GM08714 (cell line): ENCODE results near the gene GMPR.

ENCODE experiments used
- H3K4me3 ChIP-seq: fragments of 200-500 bp; sonication (Bioruptor generic); 2 replicates; pipeline ENCODE4 v1.5.1; 2014; ENCODE audit warnings: mild to moderate bottlenecking, low read length, inconsistent platforms
- ZNF274 ChIP-seq: IDR thresholded peaks from 2 replicates; pipeline ENCODE4 v1.6.1; 2012; ENCODE audit warnings: mild to moderate bottlenecking, low read depth, low read length

The GMPR gene

GRCh38 chr6:16238057-16238962 lies at the start of gene GMPR:
GMPR (plus strand) TSS chr6:16238587; CDS start chr6:16238694, 107 bp downstream.
- TF ChIP-seq ZNF274 = no peak
- H3K4me3 ChIP-seq = peak within 1 kb of the TSS; percentile 68; the same call in 1 of the 2 replicates

GRCh38 chr6:16190214-16190613 lies 48.2 kb upstream of the GMPR start:
- no peak overlapping the region for H3K4me3 ChIP-seq
- TF ChIP-seq ZNF274 = no peak

- TF ChIP-seq ZNF274 = no peak
- no peak overlapping the region for H3K4me3 ChIP-seq
These were observed 42.0 kb upstream of the GMPR start for GRCh38 chr6:16196260-16196983.

- no peak for TF ChIP-seq ZNF274
- no peak overlapping the region for H3K4me3 ChIP-seq
These were observed 41.3 kb upstream of the GMPR start for GRCh38 chr6:16196984-16197546.

- TF ChIP-seq ZNF274 = no peak
- no peak overlapping the region for H3K4me3 ChIP-seq
These were observed 40.2 kb upstream of the GMPR start for GRCh38 chr6:16198061-16198705.

GRCh38 chr6:16199804-16200203 lies 38.6 kb upstream of the GMPR start:
- no peak for TF ChIP-seq ZNF274
- H3K4me3 ChIP-seq = no peak overlapping the region

- H3K4me3 ChIP-seq = no peak overlapping the region
- no peak for TF ChIP-seq ZNF274
These were observed 38.0 kb upstream of the GMPR start for GRCh38 chr6:16200321-16200883.

GRCh38 chr6:16201706-16202105 lies 36.7 kb upstream of the GMPR start:
- TF ChIP-seq ZNF274 = no peak
- H3K4me3 ChIP-seq = no peak overlapping the region

- TF ChIP-seq ZNF274 = no peak
- H3K4me3 ChIP-seq = peak overlapping the region; percentile 20; the same call in 1 of the 2 replicates
These were observed 33.6 kb upstream of the GMPR start for GRCh38 chr6:16204653-16205376.

GRCh38 chr6:16205377-16206144 lies 32.8 kb upstream of the GMPR start:
- no peak overlapping the region; the same call in 1 of the 2 replicates for H3K4me3 ChIP-seq
- no peak for TF ChIP-seq ZNF274

GRCh38 chr6:16206595-16207037 lies 31.8 kb upstream of the GMPR start:
- no peak overlapping the region for H3K4me3 ChIP-seq
- no peak for TF ChIP-seq ZNF274

- no peak for TF ChIP-seq ZNF274
- no peak overlapping the region for H3K4me3 ChIP-seq
These were observed 29.4 kb upstream of the GMPR start for GRCh38 chr6:16208989-16209388.
